ENCODE measurements around the gene PML. TPM values are rescaled to one million over a fixed set of nuclear protein-coding genes. Genes with fewer than 3 reads are reported as not detected.

PML gene
- total RNA-seq, 1 donor from 2014 or later = 27.8 TPM

DNA sequence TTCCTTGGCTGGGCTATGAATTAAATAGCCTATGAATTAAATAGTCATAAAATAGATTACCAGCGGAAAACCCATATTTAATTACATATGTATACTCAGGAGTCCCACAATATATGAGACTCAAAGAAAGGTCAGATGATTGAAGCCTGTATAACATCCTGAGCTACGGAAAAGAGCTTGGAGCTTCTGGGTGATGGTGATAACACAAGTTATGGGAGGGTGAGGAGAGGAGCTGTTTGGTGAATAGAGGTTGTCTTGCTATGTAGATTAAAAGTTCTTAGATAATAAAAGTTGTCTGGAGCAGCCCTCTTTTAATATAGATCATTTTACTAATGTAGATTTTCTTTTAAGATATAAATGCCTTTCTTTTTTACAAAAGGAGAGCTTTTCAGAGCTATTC is 1.8 kb downstream of the PML start:
- no peak overlapping the region for H3K27ac Mint-ChIP-seq
- TF ChIP-seq, protein P1, sequence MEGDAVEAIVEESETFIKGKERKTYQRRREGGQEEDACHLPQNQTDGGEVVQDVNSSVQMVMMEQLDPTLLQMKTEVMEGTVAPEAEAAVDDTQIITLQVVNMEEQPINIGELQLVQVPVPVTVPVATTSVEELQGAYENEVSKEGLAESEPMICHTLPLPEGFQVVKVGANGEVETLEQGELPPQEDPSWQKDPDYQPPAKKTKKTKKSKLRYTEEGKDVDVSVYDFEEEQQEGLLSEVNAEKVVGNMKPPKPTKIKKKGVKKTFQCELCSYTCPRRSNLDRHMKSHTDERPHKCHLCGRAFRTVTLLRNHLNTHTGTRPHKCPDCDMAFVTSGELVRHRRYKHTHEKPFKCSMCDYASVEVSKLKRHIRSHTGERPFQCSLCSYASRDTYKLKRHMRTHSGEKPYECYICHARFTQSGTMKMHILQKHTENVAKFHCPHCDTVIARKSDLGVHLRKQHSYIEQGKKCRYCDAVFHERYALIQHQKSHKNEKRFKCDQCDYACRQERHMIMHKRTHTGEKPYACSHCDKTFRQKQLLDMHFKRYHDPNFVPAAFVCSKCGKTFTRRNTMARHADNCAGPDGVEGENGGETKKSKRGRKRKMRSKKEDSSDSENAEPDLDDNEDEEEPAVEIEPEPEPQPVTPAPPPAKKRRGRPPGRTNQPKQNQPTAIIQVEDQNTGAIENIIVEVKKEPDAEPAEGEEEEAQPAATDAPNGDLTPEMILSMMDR (IDR thresholded peaks at IDR 0.05; ENCODE audit: unreplicated experiment) = no peak
- H3K4me3 Mint-ChIP-seq (ENCODE audit: low read depth) = no peak overlapping the region
- H3K4me1 Mint-ChIP-seq (ENCODE audit: low read depth) = peaks cover 15% of the 10 kb centered on the region
- no peak for DNase-seq (ENCODE audit: low spot score, unreplicated experiment)
- H3K27me3 Mint-ChIP-seq = no peaks in the 10 kb centered on the region
- H3K36me3 Mint-ChIP-seq (ENCODE audit: insufficient read depth) = peaks cover 1% of the 10 kb centered on the region
- no peaks in the 10 kb centered on the region for H3K9me3 Mint-ChIP-seq (ENCODE audit: low read depth)

DNA sequence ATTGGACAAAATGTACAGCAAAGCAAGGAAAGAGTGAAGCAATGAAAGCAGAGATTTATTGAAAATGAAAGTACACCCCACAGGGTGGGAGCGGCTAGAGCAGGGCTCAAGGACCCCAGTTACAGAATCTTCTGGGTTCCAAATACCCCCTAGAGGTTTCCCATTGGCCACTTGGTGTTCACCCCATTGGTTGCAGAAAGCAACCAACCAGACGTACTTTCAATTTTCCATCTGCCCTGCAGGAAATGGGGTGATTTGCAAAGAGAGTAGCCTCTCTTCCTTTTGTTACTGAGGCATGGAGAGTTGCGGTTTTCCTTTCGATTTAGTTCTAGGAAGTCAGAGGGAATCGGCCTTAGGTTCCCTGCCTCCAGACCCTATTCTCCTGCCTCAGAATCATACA is 2.4 kb downstream of the PML start:
- Mint-ChIP-seq H3K9me3 (ENCODE audit: low read depth) (no peaks in the 10 kb centered on the region), H3K27ac (no peak overlapping the region), H3K36me3 (ENCODE audit: insufficient read depth) (peaks cover 1% of the 10 kb centered on the region), H3K4me3 (ENCODE audit: low read depth) (peak overlapping the region; percentile 2), H3K27me3 (no peaks in the 10 kb centered on the region), H3K4me1 (ENCODE audit: low read depth) (peaks cover 14% of the 10 kb centered on the region)
- TF ChIP-seq, protein P1 (IDR thresholded peaks at IDR 0.05; ENCODE audit: unreplicated experiment) = no peak
- no peak for DNase-seq (ENCODE audit: low spot score, unreplicated experiment)

DNA sequence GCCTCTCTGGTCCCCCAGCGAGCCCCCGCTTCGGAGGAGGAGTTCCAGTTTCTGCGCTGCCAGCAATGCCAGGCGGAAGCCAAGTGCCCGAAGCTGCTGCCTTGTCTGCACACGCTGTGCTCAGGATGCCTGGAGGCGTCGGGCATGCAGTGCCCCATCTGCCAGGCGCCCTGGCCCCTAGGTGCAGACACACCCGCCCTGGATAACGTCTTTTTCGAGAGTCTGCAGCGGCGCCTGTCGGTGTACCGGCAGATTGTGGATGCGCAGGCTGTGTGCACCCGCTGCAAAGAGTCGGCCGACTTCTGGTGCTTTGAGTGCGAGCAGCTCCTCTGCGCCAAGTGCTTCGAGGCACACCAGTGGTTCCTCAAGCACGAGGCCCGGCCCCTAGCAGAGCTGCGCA is 3.5 kb downstream of the PML start:
- Mint-ChIP-seq H3K4me1 (ENCODE audit: low read depth) (peaks cover 12% of the 10 kb centered on the region), H3K27me3 (no peaks in the 10 kb centered on the region), H3K4me3 (ENCODE audit: low read depth) (no peak overlapping the region), H3K36me3 (ENCODE audit: insufficient read depth) (peaks cover 1% of the 10 kb centered on the region), H3K27ac (no peak overlapping the region), H3K9me3 (ENCODE audit: low read depth) (no peaks in the 10 kb centered on the region)
- TF ChIP-seq, protein P1 (IDR thresholded peaks at IDR 0.05; ENCODE audit: unreplicated experiment) = no peak
- DNase-seq (ENCODE audit: low spot score, unreplicated experiment) = no peak

DNA sequence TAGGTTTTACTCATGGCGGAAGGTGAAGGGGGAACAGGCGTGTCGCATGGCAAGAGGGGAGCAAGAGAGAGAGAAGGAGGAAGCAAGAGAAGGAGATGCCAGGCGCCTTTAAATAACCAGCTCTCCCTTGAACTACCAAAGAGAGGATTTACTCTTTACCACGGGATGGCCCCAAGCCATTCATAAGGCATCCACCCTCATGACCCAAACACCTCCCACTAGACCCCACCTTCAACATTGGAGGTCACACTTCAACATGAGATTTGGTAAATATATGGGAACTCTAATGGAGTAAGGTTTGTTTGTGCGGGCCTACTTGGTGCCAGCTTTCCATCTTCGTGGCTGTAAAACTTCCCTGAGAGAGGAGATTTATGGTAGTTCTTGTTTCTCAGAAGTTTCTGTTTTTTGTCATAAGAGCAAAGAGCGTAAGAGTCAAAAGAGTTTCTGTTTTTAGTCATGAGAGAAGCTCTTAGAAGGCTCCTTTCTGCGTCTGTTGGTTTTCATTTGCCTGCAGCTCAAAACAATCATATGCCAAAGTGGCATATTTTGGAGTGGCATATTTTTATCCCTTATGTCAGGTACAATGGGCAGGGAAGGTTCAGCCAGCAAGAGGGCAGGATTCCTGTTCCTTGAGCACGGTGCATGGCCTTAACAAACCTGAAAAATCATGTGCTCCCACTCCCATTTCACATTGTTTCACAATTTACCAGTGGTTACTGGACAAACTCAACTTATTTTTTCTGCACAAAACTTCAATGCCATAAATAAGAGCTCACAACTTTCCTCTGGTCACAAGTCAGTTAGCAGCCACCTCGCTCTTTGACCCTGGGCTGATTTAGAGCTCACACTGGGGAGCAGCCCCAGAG is 12.5 kb downstream of the PML start:
- Mint-ChIP-seq H3K27me3 (no peaks in the 10 kb centered on the region), H3K9me3 (ENCODE audit: low read depth) (peaks cover 5% of the 10 kb centered on the region), H3K36me3 (ENCODE audit: insufficient read depth) (peaks cover 12% of the 10 kb centered on the region), H3K27ac (no peak overlapping the region), H3K4me1 (ENCODE audit: low read depth) (peaks cover 2% of the 10 kb centered on the region), H3K4me3 (ENCODE audit: low read depth) (no peak overlapping the region)
- no peak for DNase-seq (ENCODE audit: low spot score, unreplicated experiment)
- TF ChIP-seq, protein P1 (IDR thresholded peaks at IDR 0.05; ENCODE audit: unreplicated experiment) = no peak

DNA sequence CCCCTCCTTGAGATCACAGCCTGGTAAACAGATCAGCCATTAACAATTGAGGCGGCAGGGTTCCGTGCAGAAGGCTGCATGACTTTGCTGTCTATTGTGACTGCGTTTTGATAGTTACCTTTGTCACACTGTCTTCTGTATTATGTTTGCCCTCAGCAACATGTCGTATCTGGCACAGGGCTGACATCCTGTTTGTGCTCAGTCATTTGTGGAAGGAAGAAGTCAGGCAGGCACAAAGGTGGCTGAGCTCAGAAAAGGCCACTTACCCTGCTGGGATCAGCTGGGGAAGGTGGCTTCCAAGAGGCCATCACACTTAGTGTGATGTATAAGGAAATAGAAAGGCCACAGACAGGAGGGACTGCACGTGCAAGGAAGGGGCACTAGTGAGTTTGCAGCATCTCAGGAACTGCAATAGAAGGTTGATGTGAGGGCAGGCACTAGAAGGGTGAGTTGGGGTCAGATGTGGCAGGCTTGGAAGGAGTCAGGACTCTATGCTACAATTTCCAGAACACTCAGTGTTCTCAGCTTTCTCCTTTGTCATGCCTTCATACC is 13.4 kb downstream of the PML start:
- H3K9me3 Mint-ChIP-seq (ENCODE audit: low read depth) = peaks cover 5% of the 10 kb centered on the region
- TF ChIP-seq, protein P1 (IDR thresholded peaks at IDR 0.05; ENCODE audit: unreplicated experiment) = no peak
- no peak for DNase-seq (ENCODE audit: low spot score, unreplicated experiment)
- peaks cover 2% of the 10 kb centered on the region for H3K4me1 Mint-ChIP-seq (ENCODE audit: low read depth)
- no peak overlapping the region for H3K27ac Mint-ChIP-seq
- no peak overlapping the region for H3K4me3 Mint-ChIP-seq (ENCODE audit: low read depth)
- no peaks in the 10 kb centered on the region for H3K27me3 Mint-ChIP-seq
- H3K36me3 Mint-ChIP-seq (ENCODE audit: insufficient read depth) = peaks cover 15% of the 10 kb centered on the region

All from progenitor cell of endocrine pancreas (in vitro differentiated cells).